Suprapubic skin (tissue), 3 donors: ENCODE results near the gene ZBTB20.
A peak's percentile ranks its signal among the peaks of the same experiment; 100 is the strongest.

Experiments used
- CTCF ChIP-seq, 2 donors: fragments of 200-600 bp in 1 of 2; fragments of 450-650 bp in 1 of 2; sonication (generic) in 1 of 2; IDR thresholded peaks; one replicate each; pipeline ENCODE4 v1.5.1; 2016 to 2019; ENCODE audit warnings: antibody characterized with exemption in 2 of 2, mild to moderate bottlenecking in 1 of 2, moderate library complexity in 1 of 2
- EP300 ChIP-seq: sonication (generic); formaldehyde crosslinking; IDR thresholded peaks from one replicate; pipeline ENCODE4 v1.6.1; 2017; ENCODE audit warnings: antibody characterized with exemption
- POLR2A ChIP-seq, 2 donors: fragments of 450-650 bp; IDR thresholded peaks; one replicate each; pipeline ENCODE4 v1.6.1; 2017; ENCODE audit warnings: antibody characterized with exemption in 2 of 2, mild to moderate bottlenecking in 2 of 2, moderate library complexity in 2 of 2

GRCh38 chr3:114383875-114384557 is 763.1 kb downstream of the ZBTB20 start:
- TF ChIP-seq CTCF (IDR thresholded peaks at IDR 0.05): peak; percentile 85 to 92
- no peak for TF ChIP-seq POLR2A (IDR thresholded peaks at IDR 0.05)
- no peak for TF ChIP-seq EP300
